Measurements from ENCODE around the gene POLN. TPM values are rescaled to one million over a fixed set of nuclear protein-coding genes. Genes with fewer than 3 reads are reported as not detected.

POLN gene
- total RNA-seq, 1 experiment from 2014 or later: 3.5 TPM

- Mint-ChIP-seq H3K27ac (no peak overlapping the region), H3K9me3 (no peaks in the 10 kb centered on the region), H3K27me3 (ENCODE audit: low read depth) (peaks cover 24% of the 10 kb centered on the region), H3K36me3 (no peaks in the 10 kb centered on the region), H3K4me3 (no peak overlapping the region), H3K4me1 (peaks cover 13% of the 10 kb centered on the region)
- POLR2A ChIA-PET: no interaction called here
- CTCF ChIA-PET: interaction anchor here (1.1 kb wide), 1 partner anchor 10 kb away, joined by 3 read pairs; no protein-coding TSS in a partner anchor
- ATAC-seq: no peak
- DNase-seq (ENCODE audit: low spot score): no peak
- TF ChIP-seq CREB1 (CRISPR knock-in tag; IDR thresholded peaks at IDR 0.05) (no peak), E2F5 (CRISPR knock-in tag; IDR thresholded peaks at IDR 0.05) (no peak), MLX (CRISPR knock-in tag; IDR thresholded peaks at IDR 0.05) (no peak), ZNF219 (CRISPR knock-in tag; IDR thresholded peaks at IDR 0.05; ENCODE audit: borderline replicate concordance) (no peak), ZNF263 (CRISPR knock-in tag; IDR thresholded peaks at IDR 0.05; ENCODE audit: low read depth) (no peak), E2F1 (CRISPR knock-in tag; IDR thresholded peaks at IDR 0.05) (no peak), HMGA2 (CRISPR knock-in tag; IDR thresholded peaks at IDR 0.05) (no peak), ZNF423 (CRISPR knock-in tag; IDR thresholded peaks at IDR 0.05) (no peak), PREB (CRISPR knock-in tag; IDR thresholded peaks at IDR 0.05; ENCODE audit: borderline replicate concordance) (no peak), ESRRA (CRISPR knock-in tag; IDR thresholded peaks at IDR 0.05; ENCODE audit: borderline replicate concordance) (no peak), ATF1 (CRISPR knock-in tag; IDR thresholded peaks at IDR 0.05) (no peak)
Measured at GRCh38 chr4:2049811-2050210, 192.1 kb downstream of the POLN start.

GRCh38 chr4:2049381-2049780 lies 192.5 kb downstream of the POLN start:
- POLR2A ChIA-PET: no interaction called here
- no peaks in the 10 kb centered on the region for H3K9me3 Mint-ChIP-seq
- ATAC-seq: no peak
- no peak overlapping the region for H3K4me3 Mint-ChIP-seq
- CTCF ChIA-PET: no interaction called here
- no peaks in the 10 kb centered on the region for H3K36me3 Mint-ChIP-seq
- peaks cover 13% of the 10 kb centered on the region for H3K4me1 Mint-ChIP-seq
- no peak for DNase-seq (ENCODE audit: low spot score)
- peaks cover 28% of the 10 kb centered on the region for H3K27me3 Mint-ChIP-seq (ENCODE audit: low read depth)
- H3K27ac Mint-ChIP-seq: no peak overlapping the region
- no peak for TF ChIP-seq ZNF396 (CRISPR knock-in tag; IDR thresholded peaks at IDR 0.05; ENCODE audit: borderline replicate concordance)
- no peak for TF ChIP-seq CBFB (CRISPR knock-in tag; IDR thresholded peaks at IDR 0.05; ENCODE audit: low read depth)
- TF ChIP-seq ZNF121 (CRISPR knock-in tag; IDR thresholded peaks at IDR 0.05): no peak
- no peak for TF ChIP-seq NR2C2 (CRISPR knock-in tag; IDR thresholded peaks at IDR 0.05)
- TF ChIP-seq OVOL2 (CRISPR knock-in tag; IDR thresholded peaks at IDR 0.05; ENCODE audit: borderline replicate concordance): no peak
- no peak for TF ChIP-seq HMGA2 (CRISPR knock-in tag; IDR thresholded peaks at IDR 0.05)
- no peak for TF ChIP-seq ZNF263 (CRISPR knock-in tag; IDR thresholded peaks at IDR 0.05; ENCODE audit: low read depth)
- no peak for TF ChIP-seq ZSCAN18 (CRISPR knock-in tag; IDR thresholded peaks at IDR 0.05)
- TF ChIP-seq ZNF532 (CRISPR knock-in tag; IDR thresholded peaks at IDR 0.05; ENCODE audit: borderline replicate concordance): no peak
- no peak for TF ChIP-seq MYBL2 (CRISPR knock-in tag; IDR thresholded peaks at IDR 0.05)
- TF ChIP-seq FOXP1 (CRISPR knock-in tag; IDR thresholded peaks at IDR 0.05; ENCODE audit: borderline replicate concordance): no peak
- TF ChIP-seq ZNF671 (CRISPR knock-in tag; IDR thresholded peaks at IDR 0.05): no peak
- TF ChIP-seq SMAD3 (CRISPR knock-in tag; IDR thresholded peaks at IDR 0.05; ENCODE audit: borderline replicate concordance): no peak
- no peak for TF ChIP-seq ERG (CRISPR knock-in tag; IDR thresholded peaks at IDR 0.05)
- TF ChIP-seq ZNF219 (CRISPR knock-in tag; IDR thresholded peaks at IDR 0.05; ENCODE audit: borderline replicate concordance): no peak
- TF ChIP-seq NFE2L1 (CRISPR knock-in tag; IDR thresholded peaks at IDR 0.05): no peak
- no peak for TF ChIP-seq USF1 (CRISPR knock-in tag; IDR thresholded peaks at IDR 0.05)

All from WTC11 (cell line).